Stimulated activated CD4-positive, alpha-beta T cell treated with anti-CD3 and anti-CD28 coated beads, Interleukin-1b, Interleukin-23, amount 100 ng/mL, for 48 hours (primary cell): ENCODE measurements around the gene ARID4A.
"Not testable (repeated sequence)": the region's sequence is repeated elsewhere in the genome, so short reads cannot be mapped to it uniquely, and the experiment has no call there.

ENCODE experiments used
- DNase-seq: peaks from one replicate; pipeline ENCODE4 v3.0.0-alpha.2; 2020

The ARID4A gene

DNA sequence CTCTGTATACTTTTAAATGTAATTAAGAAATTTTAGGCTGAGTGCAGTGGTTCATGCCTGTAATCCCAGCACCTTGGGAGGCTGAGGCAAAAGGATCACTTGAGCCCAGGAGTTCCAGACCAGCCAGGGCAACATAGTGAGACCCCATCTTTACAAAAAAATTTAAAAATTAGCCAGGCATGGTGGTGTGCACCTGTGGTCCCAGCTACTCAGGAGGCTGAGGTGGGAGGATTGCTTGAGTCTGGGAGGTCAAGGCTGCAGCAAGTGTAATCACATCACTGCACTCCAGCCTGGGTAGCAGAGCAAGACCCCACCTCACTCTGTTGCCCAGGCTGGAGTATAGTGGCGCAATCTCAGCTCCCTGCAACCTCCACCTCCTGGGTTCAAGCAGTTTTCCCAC lies 63.9 kb downstream of the ARID4A start:
- not testable (repeated sequence) for DNase-seq

DNA sequence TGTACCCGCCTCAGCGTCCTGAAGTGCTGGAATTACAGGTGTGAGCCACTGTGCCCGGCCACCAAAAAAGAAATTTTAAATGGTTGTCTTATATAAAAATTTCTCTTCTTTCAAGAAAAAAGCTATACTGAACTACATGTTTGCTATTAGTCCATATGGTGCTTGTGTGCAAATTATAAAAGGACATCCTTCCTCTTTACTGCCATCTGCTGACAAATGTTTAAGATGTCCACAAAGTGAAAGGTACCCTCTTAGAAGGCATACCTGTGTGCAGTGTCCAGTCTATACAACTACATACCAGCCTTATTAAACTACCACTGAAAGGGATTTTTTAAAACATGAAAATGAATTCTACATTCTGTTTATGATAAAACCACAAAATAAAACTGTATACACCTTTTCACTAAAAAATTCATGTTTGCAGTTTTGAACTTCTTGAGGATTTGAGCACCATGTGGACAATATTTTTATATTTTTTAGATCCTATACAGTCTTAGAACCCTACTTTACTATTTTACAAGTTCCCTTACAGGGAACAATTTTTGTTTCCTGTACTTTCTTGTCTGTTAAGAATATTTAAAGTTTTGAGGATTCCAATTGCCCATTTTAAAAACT lies 64.5 kb downstream of the ARID4A start:
- DNase-seq, result no peak

DNA sequence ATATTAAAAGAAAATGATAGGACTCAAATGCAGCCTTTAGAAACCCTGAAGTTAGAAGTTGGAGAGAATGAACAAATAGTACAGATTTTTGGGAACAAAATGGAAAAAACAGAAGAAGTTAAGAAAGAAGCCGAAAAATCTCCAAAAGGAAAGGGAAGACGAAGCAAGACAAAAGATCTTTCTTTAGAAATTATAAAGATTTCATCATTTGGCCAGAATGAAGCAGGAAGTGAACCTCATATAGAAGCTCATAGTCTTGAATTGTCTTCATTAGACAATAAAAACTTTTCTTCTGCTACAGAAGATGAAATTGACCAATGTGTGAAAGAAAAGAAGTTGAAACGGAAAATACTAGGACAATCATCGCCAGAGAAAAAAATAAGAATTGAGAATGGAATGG lies 66.0 kb downstream of the ARID4A start:
- DNase-seq, result no peak

GRCh38 chr14:58367296-58367695 lies 68.9 kb downstream of the ARID4A start:
- DNase-seq, result no peak

GRCh38 chr14:58368956-58369355 lies 70.6 kb downstream of the ARID4A start:
- DNase-seq, result no peak

DNA sequence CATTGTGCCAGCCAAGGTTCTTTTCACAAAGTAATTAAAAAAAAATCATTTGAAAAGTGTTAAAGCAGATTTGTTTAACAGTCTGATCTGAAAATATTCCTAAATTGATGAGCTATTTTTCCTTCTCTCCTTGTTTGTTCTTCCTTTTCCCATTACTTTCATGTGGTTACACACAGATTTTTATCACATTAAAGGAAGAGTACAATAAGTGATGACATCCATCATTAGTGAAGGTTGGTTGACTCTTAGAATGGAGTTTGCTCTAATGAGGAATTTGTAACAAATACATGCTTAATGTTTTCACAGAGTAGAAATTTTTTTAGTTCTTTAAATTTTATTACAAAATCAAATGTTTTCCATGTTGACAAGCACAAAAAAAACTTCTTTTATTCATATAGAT lies 78.4 kb downstream of the ARID4A start:
- DNase-seq, result no peak

DNA sequence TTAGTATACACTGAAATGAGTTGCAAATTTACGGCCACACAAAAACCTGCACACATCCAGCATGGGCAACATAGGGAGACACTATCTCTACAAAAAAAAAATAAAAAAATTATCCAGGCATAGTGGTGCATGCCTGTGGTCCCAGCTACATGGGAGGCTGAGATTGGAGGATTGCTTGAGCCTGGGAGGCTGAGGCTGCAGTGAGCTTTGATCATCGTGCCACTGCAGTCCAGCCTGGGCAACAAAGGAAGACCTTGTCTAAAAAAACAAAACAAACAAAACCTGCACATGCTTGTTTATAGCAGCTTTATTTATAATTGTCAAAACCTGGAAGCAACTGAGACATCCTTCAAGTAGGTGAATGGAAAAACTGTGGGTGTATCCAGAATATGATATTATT lies 92.5 kb downstream of the ARID4A start:
- no peak for DNase-seq

- no peak for DNase-seq
Observed at GRCh38 chr14:58395562-58395811, 97.1 kb downstream of the ARID4A start.

GRCh38 chr14:58395812-58396788 lies 97.7 kb downstream of the ARID4A start, which contains the start of gene TOMM20L:
Gene TOMM20L (plus strand): TSS chr14:58395930. CDS start chr14:58395958, 28 bp downstream.
- peak; percentile 69 for DNase-seq

- no peak for DNase-seq
Observed at GRCh38 chr14:58397156-58397555, 98.8 kb downstream of the ARID4A start.

DNA sequence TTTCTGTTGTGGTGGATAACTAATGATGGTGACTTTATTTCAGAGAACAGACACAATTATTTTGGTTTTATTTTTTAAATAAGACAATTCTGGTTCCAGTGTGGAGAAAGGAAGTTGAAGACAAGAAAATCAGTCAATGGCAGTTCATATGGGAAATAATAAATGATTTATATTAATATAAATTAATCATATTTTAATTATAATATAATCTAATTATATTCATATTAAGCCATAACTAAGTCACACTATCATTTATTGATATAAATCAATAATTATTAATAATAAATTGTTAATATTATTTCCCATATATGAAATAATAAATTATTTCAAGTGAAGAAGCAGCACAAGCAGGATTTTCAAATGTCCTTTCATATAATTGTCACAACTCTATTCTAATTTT lies 100.1 kb downstream of the ARID4A start:
- DNase-seq, result no peak

DNA sequence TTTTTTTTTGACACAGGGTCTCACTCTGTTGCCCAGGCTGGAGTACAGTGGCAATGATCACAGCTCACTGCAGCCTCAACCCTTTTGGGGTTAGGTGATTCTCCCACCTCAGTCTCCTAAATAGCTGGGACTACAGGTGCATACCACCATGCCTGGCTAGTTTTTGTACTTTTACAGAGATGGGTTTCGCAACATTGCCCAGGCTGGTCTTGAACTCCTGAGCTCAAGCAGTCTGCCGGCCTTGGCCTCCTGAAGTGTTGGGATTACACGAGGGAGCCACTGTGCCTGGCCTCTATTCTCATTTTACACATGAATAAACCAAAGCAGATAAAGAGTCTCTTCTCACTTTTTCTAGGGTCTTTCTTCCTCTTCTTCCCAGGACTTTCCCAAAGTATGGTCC lies 100.5 kb downstream of the ARID4A start:
- DNase-seq, result no peak

DNA sequence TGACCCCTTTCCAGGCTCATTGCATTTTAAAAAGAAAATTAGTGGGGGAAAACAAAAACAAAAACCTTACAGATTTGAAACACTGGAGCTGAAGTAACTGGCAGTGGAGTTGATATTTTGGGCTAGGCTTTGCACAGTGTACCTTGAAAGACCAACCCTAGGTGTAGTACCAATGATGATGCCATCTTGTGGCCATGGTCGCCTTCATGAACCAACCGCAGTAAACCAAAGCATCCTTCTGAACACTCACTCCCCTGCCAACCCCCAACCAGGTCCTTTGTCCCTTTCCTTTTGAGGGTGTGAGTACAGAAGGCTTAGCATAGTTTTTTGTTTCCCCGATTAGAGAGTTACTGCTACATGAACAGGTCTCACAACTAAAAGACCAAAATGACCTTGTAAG lies 103.2 kb downstream of the ARID4A start:
- DNase-seq, result no peak

DNA sequence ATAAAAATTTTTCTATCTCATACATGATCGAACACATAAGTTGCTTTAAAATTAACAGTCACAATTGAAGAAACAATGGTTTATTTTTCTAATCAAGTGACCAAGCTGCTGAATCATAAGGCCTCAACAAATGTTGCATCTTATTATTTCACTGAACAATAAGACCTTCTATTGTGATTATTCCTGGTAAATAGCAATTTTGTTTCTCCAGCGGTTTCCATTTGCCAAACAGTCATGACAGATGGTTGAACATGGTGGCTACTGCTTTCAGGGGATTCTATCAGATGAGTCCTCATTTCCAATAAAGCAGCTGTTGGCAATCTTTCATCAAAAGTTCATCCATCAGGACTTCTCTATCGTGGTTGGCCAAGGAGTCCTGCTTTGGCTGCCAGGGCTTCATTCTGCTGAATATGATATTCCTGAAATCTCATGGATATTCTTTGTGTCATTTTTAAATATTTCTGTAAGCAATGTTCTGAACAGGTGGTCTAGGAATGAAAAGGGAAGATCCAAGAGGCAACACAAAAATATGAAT lies 110.4 kb downstream of the ARID4A start:
- no peak for DNase-seq

DNA sequence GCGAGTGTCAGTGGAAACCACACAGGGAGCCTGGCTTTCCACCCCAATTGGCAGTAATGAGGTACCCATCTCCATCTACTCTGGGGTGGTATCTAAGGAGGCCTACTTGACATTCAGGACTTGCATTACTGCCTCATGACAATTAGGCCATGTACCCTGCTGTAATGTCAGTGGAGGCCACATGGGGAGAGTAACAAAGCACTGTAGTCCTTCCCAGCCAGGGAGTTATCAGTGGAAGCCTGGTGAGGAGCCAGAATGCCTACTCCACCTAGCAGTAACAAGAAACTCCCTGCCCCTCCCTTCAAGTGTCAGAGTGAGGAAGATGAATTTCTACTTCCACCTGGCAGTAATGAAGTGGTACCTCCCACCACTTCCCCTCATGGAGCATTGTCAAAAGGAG lies 116.5 kb downstream of the ARID4A start:
- no peak for DNase-seq

DNA sequence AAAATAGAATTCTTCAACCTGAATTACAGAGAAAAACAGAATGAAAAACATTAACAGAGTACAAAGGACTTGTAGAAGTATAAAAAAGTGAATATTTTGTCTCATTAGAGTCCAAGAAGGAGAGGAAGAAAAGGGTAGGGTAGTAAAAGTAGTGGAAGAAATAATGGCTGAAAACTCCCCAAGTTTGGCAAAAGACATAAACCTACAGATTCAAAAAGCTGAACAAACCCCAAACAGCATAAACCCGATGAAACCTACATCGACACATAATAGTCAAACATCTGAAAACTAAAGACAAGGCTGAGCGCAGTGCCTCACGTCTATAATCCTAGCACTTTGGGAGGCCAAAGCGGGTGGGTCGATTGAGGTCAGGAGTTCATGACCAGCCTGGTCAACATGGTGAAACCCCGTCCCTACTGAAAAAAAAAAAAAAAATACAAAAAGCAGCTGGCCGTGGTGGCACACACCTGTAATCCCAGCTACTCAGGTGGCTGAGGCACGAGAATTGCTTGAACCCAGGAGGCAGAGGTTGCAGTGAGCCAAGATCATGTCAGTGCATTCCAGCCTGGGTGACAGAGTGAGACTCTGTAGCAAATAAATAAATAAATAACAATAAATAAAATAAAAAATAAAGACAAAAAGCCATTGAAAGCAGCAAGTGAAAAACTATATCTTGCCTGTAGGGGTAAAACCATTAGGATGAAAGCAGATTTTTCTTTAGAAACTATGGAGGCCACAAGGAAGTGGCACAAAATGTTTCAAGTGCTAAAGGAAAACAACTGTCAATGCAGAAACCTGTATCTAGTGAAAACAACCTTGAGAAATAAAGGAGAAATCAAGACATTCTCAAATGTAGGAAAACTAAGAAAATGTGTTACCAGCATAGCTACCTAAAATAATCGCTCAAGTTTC lies 117.5 kb downstream of the ARID4A start:
- DNase-seq, result no peak

GRCh38 chr14:58416934-58417333 lies 118.6 kb downstream of the ARID4A start:
- DNase-seq, result not testable (repeated sequence)
